ENCODE measurements around the gene DUSP22.

Gene DUSP22

GRCh38 chr6:352474-352873 is 60.2 kb downstream of the DUSP22 start:
- DNase-seq (ENCODE audit: insufficient read length, low spot score) (no peak), FAIRE-seq (no peak)
- no peak for TF ChIP-seq POLR2A (IDR thresholded peaks at IDR 0.05; ENCODE audit: low read depth, low read length)

DNA sequence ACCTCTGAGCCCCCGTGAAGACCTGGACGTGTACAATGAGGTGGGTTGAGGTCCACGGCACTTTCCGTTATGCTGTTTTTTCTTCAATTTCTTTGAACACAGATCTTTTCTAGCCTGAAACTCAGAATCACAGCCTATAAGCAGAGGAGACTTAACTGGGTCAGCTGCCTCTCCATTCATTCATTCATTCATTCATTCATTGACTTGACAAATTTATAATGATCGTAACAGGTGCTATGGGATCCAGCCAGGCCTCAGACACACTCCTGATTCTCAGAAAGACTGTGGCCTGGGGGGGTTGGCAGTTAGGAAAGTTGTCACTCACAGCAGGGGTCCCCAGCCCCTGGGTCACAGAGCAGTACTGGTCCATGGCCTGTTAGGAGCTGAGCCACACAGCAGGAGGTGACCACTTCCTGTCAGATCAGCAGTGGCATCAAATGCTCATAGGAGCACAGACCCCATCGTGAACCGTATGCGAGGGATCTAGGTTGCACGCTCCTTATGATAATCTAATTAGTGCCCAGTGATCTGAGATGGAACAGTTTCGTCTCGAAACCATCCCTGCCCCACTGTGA is 60.7 kb downstream of the DUSP22 start:
- FAIRE-seq: no peak
- TF ChIP-seq POLR2A (IDR thresholded peaks at IDR 0.05; ENCODE audit: low read depth, low read length): no peak
- DNase-seq (ENCODE audit: insufficient read length, low spot score): no peak

GRCh38 chr6:353642-354614 is 61.6 kb downstream of the DUSP22 start:
- no peak for TF ChIP-seq POLR2A (IDR thresholded peaks at IDR 0.05; ENCODE audit: low read depth, low read length)
- DNase-seq (ENCODE audit: insufficient read length, low spot score): no peak
- no peak for FAIRE-seq

DNA sequence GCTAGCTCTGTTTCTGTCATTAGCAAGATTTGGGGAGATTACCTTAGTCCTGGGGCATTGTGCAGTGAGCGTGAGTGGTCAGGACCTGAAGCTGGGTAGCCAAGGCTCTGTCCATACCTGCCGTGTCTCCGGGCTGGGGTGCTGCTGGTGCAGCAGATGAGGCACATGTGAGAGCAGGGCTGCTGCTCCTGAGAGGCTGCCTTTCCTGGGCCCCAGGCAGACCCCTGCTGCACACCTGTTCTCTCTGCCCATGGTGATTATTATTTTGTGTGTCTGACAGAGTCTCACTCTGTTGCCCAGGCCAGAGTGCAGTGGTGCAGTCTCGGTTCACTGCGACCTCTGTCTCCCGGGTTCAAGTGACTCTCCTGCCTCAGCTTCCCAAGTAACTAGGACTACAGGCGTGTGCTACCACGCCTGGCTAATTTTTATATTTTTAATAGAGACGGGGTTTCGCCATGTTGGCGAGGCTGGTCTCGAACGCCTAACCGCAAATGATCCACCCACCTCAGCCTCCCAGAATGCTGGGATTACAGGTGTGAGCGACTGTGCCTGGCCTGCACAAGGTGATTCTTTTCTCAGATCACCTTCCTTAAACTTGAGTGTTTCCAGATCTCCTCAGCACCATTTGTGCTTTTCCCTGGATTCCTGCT is 62.5 kb downstream of the DUSP22 start:
- FAIRE-seq: no peak

GRCh38 chr6:355373-356208 is 63.3 kb downstream of the DUSP22 start:
- no peak for FAIRE-seq
- TF ChIP-seq POLR2A (IDR thresholded peaks at IDR 0.05; ENCODE audit: low read depth, low read length): no peak
- DNase-seq (ENCODE audit: insufficient read length, low spot score): no peak

More for the DNA sequence above, 62.5 kb downstream of the DUSP22 start:
- DNase-seq (ENCODE audit: insufficient read length, low spot score): no peak
- TF ChIP-seq POLR2A (IDR thresholded peaks at IDR 0.05; ENCODE audit: low read depth, low read length): no peak

GRCh38 chr6:356828-357251 is 64.6 kb downstream of the DUSP22 start:
- FAIRE-seq (no peak), DNase-seq (ENCODE audit: insufficient read length, low spot score) (no peak)
- TF ChIP-seq POLR2A (IDR thresholded peaks at IDR 0.05; ENCODE audit: low read depth, low read length): no peak

DNA sequence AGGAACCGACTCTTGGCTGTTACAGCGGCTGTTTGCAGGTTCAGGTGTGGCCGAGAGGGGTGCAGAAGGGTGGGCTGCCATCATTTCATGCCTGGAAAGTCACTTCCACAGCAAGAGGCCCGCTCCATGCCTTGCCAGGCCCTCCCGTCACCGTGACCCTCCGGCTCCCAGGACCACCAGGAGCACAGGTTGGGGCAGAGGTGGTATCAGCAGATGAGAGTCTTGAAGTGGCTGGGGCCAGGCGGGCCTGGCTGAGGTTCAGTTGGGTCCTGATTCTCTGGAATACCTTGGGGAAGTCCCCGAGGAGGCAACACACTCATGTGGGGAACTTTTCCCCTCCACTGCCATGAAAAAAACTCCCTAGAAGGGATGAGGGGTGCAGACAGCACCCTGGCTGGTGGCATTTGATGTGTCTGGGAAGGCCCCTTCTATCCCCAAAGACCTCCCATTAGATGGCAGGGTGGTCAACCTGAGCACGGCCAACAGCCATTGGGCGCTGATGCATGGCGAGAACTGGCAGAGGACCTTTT is 65.0 kb downstream of the DUSP22 start:
- DNase-seq (ENCODE audit: insufficient read length, low spot score) (no peak), FAIRE-seq (no peak)
- TF ChIP-seq POLR2A (IDR thresholded peaks at IDR 0.05; ENCODE audit: low read depth, low read length): no peak

GRCh38 chr6:357791-358341 is 65.6 kb downstream of the DUSP22 start:
- no peak for TF ChIP-seq POLR2A (IDR thresholded peaks at IDR 0.05; ENCODE audit: low read depth, low read length)
- no peak for FAIRE-seq
- DNase-seq (ENCODE audit: insufficient read length, low spot score): no peak

DNA sequence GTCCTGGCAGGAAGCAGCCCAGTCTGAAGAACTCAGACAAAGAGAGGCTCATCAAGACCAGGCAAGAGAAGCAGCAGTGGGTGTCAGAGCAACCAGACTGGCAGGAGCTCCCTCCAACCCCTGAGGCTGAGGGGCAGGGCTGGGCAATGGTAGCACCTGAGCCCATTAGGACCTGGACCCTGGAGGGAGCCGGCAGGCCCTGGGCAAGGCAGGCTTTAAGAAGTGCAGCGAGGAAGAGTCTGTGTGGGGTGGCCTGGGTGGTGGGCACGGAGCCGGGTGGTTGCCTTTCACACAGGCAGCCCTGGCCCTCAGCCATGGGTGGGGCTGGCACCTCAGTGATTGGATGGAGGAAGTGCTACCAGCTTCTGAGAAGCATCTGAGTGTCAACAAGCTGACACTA is 66.1 kb downstream of the DUSP22 start:
- no peak for TF ChIP-seq POLR2A (IDR thresholded peaks at IDR 0.05; ENCODE audit: low read depth, low read length)
- DNase-seq (ENCODE audit: insufficient read length, low spot score) (no peak), FAIRE-seq (no peak)

DNA sequence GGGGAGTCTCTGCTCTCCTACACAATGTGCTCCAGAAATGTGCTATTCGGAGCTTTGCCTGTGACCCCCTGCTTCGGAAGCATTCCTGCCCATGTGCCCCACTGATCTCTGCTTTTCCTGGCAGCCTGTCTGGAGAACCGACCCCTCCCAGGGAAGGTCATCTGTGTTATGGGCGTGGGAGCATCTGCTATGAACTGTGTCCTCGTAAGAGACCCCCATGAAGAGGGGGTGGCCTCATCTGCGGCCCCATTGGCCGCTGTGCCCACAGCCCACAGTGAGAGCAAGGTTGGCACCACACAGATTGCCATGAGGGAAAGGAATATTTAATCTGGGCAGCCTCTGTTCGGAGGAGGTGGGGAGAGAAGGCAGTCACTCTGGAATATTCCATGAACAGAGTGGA is 66.6 kb downstream of the DUSP22 start:
- DNase-seq (ENCODE audit: insufficient read length, low spot score) (no peak), FAIRE-seq (no peak)
- no peak for TF ChIP-seq POLR2A (IDR thresholded peaks at IDR 0.05; ENCODE audit: low read depth, low read length)

DNA sequence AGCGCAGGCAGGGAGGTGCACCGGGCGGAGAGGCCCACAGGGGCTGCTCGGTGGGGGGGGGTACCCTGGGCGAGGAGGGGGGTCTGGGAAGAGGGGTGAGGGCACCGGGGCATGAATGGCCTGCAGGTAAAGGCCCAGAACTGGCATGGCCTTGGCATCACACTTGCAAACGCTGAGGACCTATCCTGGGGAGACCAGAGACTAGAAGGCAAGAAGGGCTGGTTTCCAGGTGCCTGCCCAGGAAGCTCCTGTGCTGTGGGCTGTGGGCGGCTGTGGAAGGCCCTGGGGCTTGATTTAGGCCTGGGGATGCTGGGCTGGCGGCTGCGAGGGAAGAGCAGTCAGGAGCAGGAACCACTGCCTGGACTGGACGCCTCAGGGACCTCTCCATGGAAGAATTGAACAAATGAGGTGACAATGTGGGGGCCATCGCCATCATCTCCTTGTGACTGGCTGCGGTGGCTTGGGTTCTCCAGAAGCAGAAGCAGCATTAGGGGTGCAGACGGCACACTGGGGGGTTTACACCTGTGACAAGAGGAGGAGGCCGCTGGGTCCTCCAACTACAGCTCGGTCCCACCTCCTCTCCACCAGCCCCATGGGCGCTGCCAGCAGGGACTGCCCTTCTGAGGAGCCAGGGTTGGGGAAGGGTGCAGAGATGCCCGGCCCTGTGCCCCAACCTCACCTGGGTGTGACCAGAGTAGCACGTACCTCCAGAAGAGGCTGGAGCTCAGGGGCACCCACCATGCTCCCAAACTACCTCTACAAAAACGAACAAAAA is 67.2 kb downstream of the DUSP22 start:
- DNase-seq (ENCODE audit: insufficient read length, low spot score): no peak
- no peak for TF ChIP-seq POLR2A (IDR thresholded peaks at IDR 0.05; ENCODE audit: low read depth, low read length)
- FAIRE-seq: no peak

DNA sequence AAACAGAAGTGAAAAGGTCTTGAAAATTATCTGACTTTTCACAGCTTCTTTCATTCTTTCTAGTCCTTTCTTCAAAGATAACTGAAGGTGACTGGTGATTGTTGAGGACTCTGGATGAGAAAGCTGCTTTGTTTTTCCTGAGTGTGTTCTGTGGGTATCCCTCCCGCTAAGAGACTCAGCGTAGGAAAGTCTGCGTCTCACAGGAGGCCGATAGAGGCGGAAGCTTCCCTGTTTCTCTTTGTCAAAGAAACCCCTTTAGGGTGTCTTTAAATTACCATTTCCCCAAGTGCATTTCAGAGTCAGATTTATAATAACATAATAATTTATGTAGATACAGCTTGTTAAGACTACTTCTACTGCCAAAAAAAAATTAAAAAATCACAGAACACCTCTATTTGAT is 68.1 kb downstream of the DUSP22 start:
- no peak for TF ChIP-seq POLR2A (IDR thresholded peaks at IDR 0.05; ENCODE audit: low read depth, low read length)
- FAIRE-seq (no peak), DNase-seq (ENCODE audit: insufficient read length, low spot score) (no peak)

Measured in H54 (cell line).